Measurements from ENCODE around the gene ONECUT2.

GRCh38 chr18:57438743-57439608 is 3.8 kb downstream of the ONECUT2 start:
- TF ChIP-seq, protein P1, sequence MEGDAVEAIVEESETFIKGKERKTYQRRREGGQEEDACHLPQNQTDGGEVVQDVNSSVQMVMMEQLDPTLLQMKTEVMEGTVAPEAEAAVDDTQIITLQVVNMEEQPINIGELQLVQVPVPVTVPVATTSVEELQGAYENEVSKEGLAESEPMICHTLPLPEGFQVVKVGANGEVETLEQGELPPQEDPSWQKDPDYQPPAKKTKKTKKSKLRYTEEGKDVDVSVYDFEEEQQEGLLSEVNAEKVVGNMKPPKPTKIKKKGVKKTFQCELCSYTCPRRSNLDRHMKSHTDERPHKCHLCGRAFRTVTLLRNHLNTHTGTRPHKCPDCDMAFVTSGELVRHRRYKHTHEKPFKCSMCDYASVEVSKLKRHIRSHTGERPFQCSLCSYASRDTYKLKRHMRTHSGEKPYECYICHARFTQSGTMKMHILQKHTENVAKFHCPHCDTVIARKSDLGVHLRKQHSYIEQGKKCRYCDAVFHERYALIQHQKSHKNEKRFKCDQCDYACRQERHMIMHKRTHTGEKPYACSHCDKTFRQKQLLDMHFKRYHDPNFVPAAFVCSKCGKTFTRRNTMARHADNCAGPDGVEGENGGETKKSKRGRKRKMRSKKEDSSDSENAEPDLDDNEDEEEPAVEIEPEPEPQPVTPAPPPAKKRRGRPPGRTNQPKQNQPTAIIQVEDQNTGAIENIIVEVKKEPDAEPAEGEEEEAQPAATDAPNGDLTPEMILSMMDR (IDR thresholded peaks at IDR 0.05): no peak
- TF ChIP-seq EZH2 (IDR thresholded peaks at IDR 0.05; ENCODE audit: borderline replicate concordance, insufficient read depth, low read depth, low read length, poor library complexity, severe bottlenecking): no peak

Measured in B cell (primary cell).